HG03378 (cell line): ENCODE data around the gene CHURC1.
"Not testable (repeated sequence)": the region's sequence is repeated elsewhere in the genome, so short reads cannot be mapped to it uniquely, and the experiment has no call there.

Experiments used
- ATAC-seq: cut with Tn5 transposase; IDR thresholded peaks from one replicate; pipeline ENCODE4 v1.9.1; 2021; ENCODE audit warnings: mild to moderate bottlenecking, moderate library complexity; ENCODE audit not compliant: unreplicated experiment

The CHURC1 gene

GRCh38 chr14:64906022-64906421, 8.2 kb upstream of the CHURC1 start:
- no peak for ATAC-seq

DNA sequence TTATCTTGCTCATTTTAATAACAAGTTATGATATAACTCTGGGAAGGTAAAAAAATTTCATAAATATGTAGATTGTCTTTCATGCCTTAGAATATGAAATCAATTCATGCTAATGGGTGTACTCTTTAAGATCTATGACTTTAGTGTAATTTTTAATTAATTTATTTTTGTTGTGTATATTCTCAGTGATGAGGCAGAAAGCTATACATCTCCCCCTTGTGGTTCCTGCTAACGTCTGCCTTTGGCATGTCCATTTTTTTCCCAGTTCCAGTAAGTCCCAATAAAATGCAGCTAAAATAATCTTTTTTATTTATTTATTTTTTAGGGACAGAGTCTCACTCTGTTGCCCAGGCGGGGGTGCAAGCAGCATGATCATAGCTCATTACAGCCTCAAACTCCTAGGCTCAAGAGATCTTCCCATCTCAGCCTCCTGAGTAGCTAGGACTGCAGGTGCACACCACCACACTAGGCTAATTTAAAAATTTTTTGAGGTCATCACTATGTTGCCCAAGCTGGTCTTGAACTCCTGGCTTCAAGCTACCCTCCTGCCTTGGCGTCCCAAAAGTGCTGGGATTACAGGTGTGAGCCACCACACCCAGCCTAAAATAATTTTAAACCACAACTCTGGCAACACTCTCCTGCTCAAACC, 3.3 kb upstream of the CHURC1 start:
- no peak for ATAC-seq

GRCh38 chr14:64912261-64912660, 2.0 kb upstream of the CHURC1 start:
- no peak for ATAC-seq

DNA sequence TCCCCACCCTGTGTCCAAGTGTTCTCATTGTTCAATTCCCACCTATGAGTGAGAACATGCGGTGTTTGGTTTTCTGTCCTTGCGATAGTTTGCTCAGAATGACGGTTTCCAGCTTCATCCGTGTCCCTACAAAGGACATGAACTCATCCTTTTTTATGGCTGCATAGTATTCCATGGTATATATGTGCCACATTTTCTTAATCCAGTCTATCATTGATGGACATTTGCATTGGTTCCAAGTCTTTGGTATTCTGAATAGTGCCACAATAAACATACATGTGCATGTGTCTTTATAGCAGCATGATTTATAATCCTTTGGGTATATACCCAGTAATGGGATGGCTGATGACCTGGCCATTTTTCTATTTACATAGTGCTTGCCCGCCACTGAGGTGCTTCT, 778 bp upstream of the CHURC1 start:
- not testable (repeated sequence) for ATAC-seq

DNA sequence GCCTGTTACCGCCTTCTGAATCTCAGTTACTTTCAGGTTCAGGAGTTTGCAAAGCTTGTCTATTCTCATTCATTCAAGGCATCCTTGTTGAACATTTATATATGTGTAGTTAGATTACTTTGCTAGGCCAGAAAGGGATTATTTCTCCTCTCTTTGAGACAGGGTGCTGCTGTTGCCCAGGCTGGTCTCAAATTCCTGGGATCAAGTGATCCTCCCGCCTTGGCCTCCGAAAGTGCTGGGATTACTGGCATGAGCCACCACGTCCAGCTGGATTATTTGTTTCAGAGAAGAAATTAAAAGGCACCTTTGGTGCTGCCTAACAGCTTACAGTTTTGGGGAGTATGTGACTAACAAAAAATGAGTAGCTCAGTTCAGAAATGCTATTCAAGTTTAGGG, 772 bp downstream of the CHURC1 start:
- no peak for ATAC-seq

DNA sequence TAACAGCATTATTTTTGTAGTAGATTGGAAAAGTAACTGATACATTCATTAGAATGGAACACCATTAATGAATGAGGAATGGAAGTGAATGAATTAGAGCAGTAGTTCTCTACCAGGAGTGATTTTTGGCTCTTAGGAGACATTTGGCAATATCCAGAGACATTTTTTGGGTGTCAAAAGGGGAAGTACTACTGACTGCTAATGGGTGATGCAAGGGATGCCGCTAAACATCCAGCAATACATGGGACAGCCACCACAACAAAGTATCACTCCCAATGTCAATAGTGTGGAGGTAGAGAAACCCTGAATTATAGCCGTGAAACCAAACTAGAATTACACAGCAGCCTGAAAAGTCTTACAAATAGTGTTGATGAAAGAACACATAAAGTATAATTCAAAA, 1.5 kb downstream of the CHURC1 start:
- ATAC-seq: no peak

GRCh38 chr14:64918216-64918615, 4.0 kb downstream of the CHURC1 start:
- no peak for ATAC-seq

GRCh38 chr14:64919215-64919614, 5.0 kb downstream of the CHURC1 start:
- no peak for ATAC-seq

GRCh38 chr14:64919618-64920017, 5.4 kb downstream of the CHURC1 start:
- ATAC-seq: no peak

- no peak for ATAC-seq
Observed at GRCh38 chr14:64920465-64920864, 6.2 kb downstream of the CHURC1 start.

- no peak for ATAC-seq
Observed at GRCh38 chr14:64923015-64923414, 8.8 kb downstream of the CHURC1 start.

DNA sequence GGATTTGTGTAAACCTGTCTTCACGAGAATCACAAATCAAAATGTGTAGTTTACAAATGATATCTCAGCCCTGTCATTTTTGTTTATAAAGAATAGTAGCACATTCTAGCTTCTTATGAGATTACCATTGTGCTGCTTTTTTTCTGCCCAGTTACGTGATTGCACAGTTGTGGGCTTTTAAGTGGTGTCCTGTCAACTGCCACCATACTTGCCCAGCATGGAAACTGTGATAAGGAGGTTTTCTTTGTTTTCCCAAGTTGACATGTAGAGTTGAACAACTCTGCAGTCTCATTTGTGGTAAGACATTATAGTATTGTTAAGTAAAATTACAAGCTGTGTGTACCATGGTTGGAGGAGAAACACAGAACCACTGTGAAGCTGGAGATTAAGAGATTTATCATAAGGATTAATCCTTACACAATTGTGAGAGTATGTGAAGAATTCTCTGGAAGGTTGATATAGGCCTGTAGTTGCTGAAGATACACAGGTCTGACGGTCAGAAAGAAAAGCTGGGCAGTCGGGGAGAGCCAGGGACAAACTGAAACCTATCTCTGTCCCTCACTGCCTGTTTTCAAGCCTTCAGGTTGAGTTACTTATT, 12.2 kb downstream of the CHURC1 start:
- no peak for ATAC-seq

- ATAC-seq: no peak
Observed at GRCh38 chr14:64927031-64927430, 12.8 kb downstream of the CHURC1 start.

GRCh38 chr14:64928239-64929013, 14.2 kb downstream of the CHURC1 start:
- ATAC-seq: peak; percentile 67

DNA sequence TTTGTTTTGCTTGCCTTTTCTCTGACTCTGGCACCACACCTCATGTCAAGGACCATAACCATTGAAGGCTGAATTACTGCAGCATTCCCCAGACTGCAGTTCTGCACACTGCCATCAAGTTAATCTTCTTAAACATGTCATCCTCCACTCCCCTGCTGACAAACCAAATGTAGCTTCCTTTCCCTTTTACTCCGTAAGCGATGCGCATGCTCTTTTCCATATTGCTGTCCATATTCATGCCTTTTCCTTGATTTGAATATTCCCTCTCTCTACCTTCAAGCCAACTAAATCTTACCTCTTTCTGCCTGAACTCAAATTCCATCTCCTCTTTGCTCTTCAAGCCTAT, 14.7 kb downstream of the CHURC1 start:
- ATAC-seq: no peak

DNA sequence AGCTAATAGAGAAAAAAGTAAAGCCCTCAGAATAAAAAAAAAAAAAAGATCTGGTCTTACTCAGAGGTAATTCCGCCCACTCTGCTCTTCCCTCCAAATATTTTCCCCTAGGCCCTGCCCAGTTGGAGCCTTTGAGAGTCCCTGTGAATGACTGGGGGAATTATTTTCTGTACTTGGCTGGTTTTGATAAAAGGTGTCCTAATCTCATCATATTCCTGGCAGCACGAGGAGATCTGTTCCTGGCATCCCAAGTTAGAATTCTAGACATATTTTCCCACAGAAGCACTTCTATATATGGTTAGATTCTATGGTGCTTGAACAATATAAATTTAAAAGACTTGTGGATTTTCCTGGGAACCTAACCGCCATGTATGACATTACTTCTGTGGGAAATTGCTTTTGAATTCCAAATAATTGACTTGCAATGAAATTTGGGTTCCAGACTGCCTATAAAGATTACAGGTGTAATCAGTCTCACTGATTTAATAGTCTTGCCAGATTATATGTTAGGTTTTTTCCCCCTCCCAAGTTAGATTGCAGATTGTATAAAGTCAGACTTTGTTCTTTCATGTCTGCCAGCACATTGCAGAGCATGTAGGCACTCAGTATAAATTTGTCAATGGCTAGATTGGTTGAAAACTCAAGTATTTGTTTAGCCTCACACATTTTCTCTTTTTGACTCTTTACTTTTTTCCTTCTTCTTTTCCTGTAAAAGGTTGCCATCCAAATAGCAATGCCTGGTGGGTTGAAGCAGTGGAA, 16.0 kb downstream of the CHURC1 start:
- ATAC-seq: no peak

GRCh38 chr14:64931123-64931522, 16.9 kb downstream of the CHURC1 start:
- ATAC-seq: no peak

DNA sequence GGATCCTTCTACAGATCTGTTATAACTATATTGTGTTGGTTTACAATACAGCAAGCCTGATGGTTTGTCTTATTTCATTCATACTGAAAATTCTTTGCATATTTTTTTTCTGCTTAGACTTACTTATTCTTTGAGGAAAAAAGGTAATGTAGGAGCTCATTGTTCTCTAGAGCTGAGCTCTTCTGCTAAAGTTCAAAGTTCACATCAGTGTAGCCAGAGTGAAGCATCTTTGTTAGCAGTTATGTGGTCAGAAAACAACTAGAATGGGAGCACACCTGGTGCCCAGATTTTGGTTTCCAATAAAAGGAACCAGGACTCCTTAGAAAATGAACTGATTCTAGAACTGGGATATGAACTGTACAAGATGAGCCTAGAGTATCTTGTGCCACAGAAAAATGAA, 18.0 kb downstream of the CHURC1 start:
- no peak for ATAC-seq

DNA sequence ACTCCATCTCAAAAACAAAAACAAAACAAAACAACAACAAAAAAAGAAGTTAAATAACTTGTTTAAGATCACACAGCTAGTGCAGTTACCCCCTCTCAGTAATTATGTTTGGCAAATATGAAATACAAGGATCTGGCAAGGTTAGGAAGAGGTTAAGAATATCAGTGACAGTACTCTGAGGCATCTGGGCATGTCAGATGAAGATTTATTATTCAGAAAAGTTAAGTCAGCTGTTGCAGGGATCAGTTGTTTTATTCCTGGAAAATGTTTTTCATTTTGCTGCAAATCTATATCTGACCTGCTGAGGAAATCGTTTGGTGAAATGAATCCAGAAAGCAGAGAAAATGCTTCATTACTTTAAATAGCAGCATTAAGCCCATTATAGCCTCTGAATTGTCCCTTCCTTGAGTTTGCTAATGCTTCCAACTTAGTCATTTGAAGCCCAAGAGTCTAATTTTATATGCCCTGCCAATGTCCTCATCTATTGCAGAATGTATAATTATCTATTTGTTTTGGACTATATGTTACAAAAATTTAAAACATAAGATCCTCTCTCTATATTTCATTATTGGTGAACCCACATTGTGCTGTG, 20.2 kb downstream of the CHURC1 start:
- no peak for ATAC-seq

- no peak for ATAC-seq
Observed at GRCh38 chr14:64935508-64935907, 21.3 kb downstream of the CHURC1 start.

GRCh38 chr14:64937171-64937820, 23.0 kb downstream of the CHURC1 start:
- ATAC-seq: no peak
